Esophagus muscularis mucosa (tissue), 4 donors: ENCODE data around the gene DNER. TPM values are rescaled to one million over a fixed set of nuclear protein-coding genes. Genes with fewer than 3 reads are reported as not detected.

ENCODE experiments used
- DNase-seq: peaks from one replicate; pipeline ENCODE4 v3.0.0-alpha.2; 2017; ENCODE audit errors: extremely low spot score
- H3K27ac ChIP-seq, 4 donors: fragments of 200-600 bp; sonication (generic); replicated peaks in 1 of 4; 1 replicate in 3 of 4; 2 replicates in 1 of 4; pipeline ENCODE4 v1.5.1; 2016 to 2019; ENCODE audit warnings: mild to moderate bottlenecking in 1 of 4
- H3K27me3 ChIP-seq, 4 donors: fragments of 200-600 bp; sonication (generic); one replicate each; pipeline versions ENCODE4 v1.5.1 to v1.6.0; 2016 to 2019
- H3K36me3 ChIP-seq, 4 donors: fragments of 200-600 bp; sonication (generic); one replicate each; pipeline ENCODE4 v1.5.1; 2016 to 2019
- H3K4me1 ChIP-seq, 4 donors: fragments of 200-600 bp; sonication (generic); one replicate each; pipeline ENCODE4 v1.5.1; 2016 to 2019
- H3K4me3 ChIP-seq, 4 donors: fragments of 200-600 bp; sonication (generic); 1 replicate in 2 of 4; 2 replicates in 2 of 4; pipeline ENCODE4 v1.5.1; 2016 to 2019; ENCODE audit warnings: mild to moderate bottlenecking in 4 of 4, moderate library complexity in 1 of 4
- H3K9me3 ChIP-seq, 4 donors: fragments of 200-600 bp; sonication (generic); 1 replicate in 3 of 4; 2 replicates in 1 of 4; pipeline ENCODE4 v1.5.1; 2016 to 2019
- EP300 ChIP-seq: sonication (generic); formaldehyde crosslinking; IDR thresholded peaks from one replicate; pipeline ENCODE4 v1.6.1; 2017; ENCODE audit warnings: antibody characterized with exemption
- POLR2A ChIP-seq: fragments of 450-650 bp; IDR thresholded peaks from one replicate; pipeline ENCODE4 v1.6.1; 2017; ENCODE audit warnings: antibody characterized with exemption, moderate library complexity, mild to moderate bottlenecking, low read depth
- POLR2AphosphoS5 ChIP-seq, 2 donors: sonication (generic); formaldehyde crosslinking; IDR thresholded peaks; one replicate each; pipeline ENCODE4 v1.6.1; 2017; ENCODE audit warnings: antibody characterized with exemption in 2 of 2
- WGBS: methylation state at CpG from one replicate; pipeline ENCODE4 v1.1.5; 2018; 5-methylcytosine and 5-hydroxymethylcytosine counted together
- intact Hi-C: fragments of 100-400 bp; cut with DNase I; formaldehyde crosslinking; loops from one replicate; pipeline ENCODE4 v1.15.1; 2023
- total RNA-seq, 4 donors: library from RNA; depleted of rRNA; stranded (reverse); fragments of >200 nt; gene quantifications; one replicate each; pipeline versions ENCODE4 v1.1.0 to v1.2.1, GENCODE V29; 2016
- TF ChIP-seq, protein P1 (sequence below), 3 experiments: fragments of 200-600 bp in 2 of 3; fragments of 450-650 bp in 1 of 3; sonication (generic) in 2 of 3; IDR thresholded peaks; one replicate each; pipeline ENCODE4 v1.5.1; 2017 to 2019; ENCODE audit warnings: antibody characterized with exemption in 3 of 3, mild to moderate bottlenecking in 2 of 3, moderate library complexity in 1 of 3

DNER gene
- total RNA-seq, 4 donors from 2014 or later = 2.9 to 5.3 (median 4.6) TPM

DNA sequence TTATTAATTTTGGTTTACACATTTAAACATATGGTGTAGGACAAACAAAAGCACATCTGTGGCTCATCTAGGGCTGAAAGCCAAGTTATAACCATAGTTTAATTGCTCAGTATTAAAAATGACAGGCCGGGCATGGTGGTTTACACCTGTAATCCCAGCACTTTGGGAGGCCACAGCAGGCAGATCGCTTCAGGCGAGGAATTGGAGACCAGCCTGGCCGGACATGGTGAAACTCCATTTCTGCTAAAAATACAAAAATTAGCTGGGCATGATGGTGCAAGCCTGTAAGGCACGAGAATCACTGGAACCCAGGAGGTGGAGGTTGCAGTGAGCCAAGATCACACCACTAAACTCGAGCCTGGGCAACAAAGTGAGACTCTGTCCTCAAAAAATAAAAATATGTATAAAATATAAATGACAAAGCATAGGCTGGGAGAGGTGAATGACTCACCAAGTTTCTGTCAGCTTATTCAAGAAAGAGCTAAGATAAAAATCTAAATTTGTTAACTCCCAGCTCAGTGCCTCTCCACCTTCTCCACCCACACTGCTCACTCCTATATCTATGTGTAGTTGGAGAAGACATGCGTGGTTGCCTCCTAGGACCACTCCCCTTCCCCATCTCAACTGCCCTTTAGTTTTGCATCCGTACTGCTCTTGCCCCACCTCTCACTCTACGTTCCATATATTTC, 364.1 kb downstream of the DNER start:
- intact Hi-C loops = no loop called here
- no peak overlapping the region for H3K27ac ChIP-seq
- TF ChIP-seq, protein P1, sequence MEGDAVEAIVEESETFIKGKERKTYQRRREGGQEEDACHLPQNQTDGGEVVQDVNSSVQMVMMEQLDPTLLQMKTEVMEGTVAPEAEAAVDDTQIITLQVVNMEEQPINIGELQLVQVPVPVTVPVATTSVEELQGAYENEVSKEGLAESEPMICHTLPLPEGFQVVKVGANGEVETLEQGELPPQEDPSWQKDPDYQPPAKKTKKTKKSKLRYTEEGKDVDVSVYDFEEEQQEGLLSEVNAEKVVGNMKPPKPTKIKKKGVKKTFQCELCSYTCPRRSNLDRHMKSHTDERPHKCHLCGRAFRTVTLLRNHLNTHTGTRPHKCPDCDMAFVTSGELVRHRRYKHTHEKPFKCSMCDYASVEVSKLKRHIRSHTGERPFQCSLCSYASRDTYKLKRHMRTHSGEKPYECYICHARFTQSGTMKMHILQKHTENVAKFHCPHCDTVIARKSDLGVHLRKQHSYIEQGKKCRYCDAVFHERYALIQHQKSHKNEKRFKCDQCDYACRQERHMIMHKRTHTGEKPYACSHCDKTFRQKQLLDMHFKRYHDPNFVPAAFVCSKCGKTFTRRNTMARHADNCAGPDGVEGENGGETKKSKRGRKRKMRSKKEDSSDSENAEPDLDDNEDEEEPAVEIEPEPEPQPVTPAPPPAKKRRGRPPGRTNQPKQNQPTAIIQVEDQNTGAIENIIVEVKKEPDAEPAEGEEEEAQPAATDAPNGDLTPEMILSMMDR (IDR thresholded peaks at IDR 0.05) = no peak
- TF ChIP-seq POLR2A (no peak), EP300 (no peak), POLR2AphosphoS5 (IDR thresholded peaks at IDR 0.05) (no peak)
- DNase-seq = no peak
- no peak overlapping the region for H3K4me3 ChIP-seq
- no peaks in the 10 kb centered on the region for H3K27me3 ChIP-seq
- H3K36me3 ChIP-seq = no peaks in the 10 kb centered on the region
- no peaks in the 10 kb centered on the region for H3K4me1 ChIP-seq
- 78% methylated on average over 9 of the region's 9 CpGs for WGBS
- no peaks in the 10 kb centered on the region for H3K9me3 ChIP-seq

DNA sequence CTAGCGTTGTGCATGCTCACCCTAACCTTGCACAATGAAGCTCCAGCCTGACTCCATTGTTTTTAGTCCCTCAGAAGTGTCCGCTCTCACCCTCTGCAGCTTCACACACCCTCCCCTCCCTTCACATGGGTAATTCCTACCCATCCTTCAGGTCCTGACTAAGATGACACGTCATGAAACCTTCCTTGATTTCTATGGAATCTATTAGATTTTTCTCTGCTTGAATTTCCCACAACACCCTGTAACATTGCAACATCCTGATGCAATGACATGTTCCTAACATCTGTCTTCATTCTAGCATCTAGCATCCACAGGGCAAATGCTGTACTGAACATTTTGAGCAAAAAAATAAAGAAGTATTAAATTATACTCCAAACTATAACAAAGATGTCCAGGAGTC, 366.2 kb downstream of the DNER start:
- Histone ChIP-seq H3K4me1 (no peaks in the 10 kb centered on the region), H3K9me3 (no peaks in the 10 kb centered on the region), H3K27ac (no peak overlapping the region), H3K4me3 (no peak overlapping the region), H3K27me3 (no peaks in the 10 kb centered on the region), H3K36me3 (no peaks in the 10 kb centered on the region)
- intact Hi-C loops = no loop called here
- no peak for DNase-seq
- TF ChIP-seq, protein P1 (IDR thresholded peaks at IDR 0.05) = no peak
- TF ChIP-seq POLR2AphosphoS5 (IDR thresholded peaks at IDR 0.05) (no peak), POLR2A (no peak), EP300 (no peak)
- WGBS = 90% methylated on average over 3 of the region's 3 CpGs

DNA sequence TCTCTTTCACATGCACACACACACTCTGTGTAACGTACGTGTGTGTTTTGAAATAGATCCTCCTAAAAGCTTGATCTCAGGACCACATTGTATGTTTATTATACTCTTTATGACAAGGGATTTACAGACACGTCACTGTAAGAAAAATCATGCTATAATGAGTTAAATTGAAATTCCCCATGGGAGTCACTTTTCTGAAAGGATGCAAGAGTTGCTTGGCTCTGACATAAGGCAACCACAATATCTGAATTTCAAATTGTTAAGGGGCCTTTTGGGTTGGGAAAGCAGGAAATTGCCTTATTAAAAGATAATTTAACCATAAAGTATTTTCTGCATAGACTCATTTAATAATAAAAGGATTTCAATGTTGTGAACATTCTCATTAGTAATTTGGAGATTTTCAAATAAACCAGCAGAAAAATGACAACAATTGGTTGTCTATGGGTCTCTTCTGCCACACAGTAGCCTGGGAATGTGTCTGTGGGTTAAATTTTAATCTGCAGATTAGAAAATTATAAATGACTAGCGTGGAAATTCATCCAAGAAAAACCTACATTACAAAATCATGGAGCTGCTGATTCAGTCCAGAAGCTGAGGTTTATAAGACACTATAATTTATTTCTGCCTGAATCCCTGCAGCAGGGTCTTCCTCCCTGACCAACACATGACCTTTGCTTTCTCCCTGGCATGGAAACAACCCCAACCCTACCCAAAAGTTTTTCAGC, 367.4 kb downstream of the DNER start:
- 34% methylated on average over 4 of the region's 4 CpGs for WGBS
- TF ChIP-seq POLR2AphosphoS5 (IDR thresholded peaks at IDR 0.05) = no peak
- TF ChIP-seq POLR2A = no peak
- no peak for TF ChIP-seq EP300
- TF ChIP-seq, protein P1 (IDR thresholded peaks at IDR 0.05) = no peak
- intact Hi-C loops = no loop called here
- no peak for DNase-seq
- no peak overlapping the region for H3K4me3 ChIP-seq
- no peak overlapping the region for H3K27ac ChIP-seq
- H3K27me3 ChIP-seq = no peaks in the 10 kb centered on the region
- H3K4me1 ChIP-seq = no peaks in the 10 kb centered on the region
- H3K9me3 ChIP-seq = no peaks in the 10 kb centered on the region
- no peaks in the 10 kb centered on the region for H3K36me3 ChIP-seq

DNA sequence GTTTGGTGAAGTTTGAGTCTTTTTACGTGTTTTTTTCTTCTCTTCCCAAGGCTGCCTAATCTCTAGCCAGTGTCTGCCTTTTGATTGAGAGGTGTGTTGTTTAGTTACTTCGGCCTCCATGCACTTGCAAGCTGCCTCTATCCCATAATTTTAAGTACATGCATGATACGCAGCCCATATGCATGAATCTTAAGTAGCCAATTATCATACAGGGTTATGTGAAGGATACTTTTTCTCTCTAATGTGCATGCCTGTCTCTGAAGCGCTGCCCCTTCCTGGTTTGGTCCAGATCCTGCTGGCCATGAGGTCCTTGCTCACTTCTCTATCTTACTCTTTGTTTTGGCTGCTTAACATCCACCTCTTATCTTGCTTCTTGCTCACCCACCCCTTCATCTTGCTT, 369.4 kb downstream of the DNER start:
- Histone ChIP-seq H3K36me3 (no peaks in the 10 kb centered on the region), H3K27ac (no peak overlapping the region), H3K4me3 (no peak overlapping the region), H3K9me3 (no peaks in the 10 kb centered on the region), H3K27me3 (no peaks in the 10 kb centered on the region), H3K4me1 (no peaks in the 10 kb centered on the region)
- no peak for DNase-seq
- WGBS = 86% methylated on average over 4 of the region's 4 CpGs
- intact Hi-C loops = no loop called here
- TF ChIP-seq, protein P1 (IDR thresholded peaks at IDR 0.05) = no peak
- no peak for TF ChIP-seq EP300
- no peak for TF ChIP-seq POLR2A
- no peak for TF ChIP-seq POLR2AphosphoS5 (IDR thresholded peaks at IDR 0.05)
